Mucosa of descending colon (tissue), 3 donors: ENCODE data around the gene SULT2B1. TPM values are rescaled to one million over a fixed set of nuclear protein-coding genes. Genes with fewer than 3 reads are reported as not detected.

ENCODE experiments used
- ATAC-seq: fragments of 200-7000 bp; cut with Tn5 transposase; one replicate; pipeline ENCODE4 v1.9.1; 2020; ENCODE audit warnings: mild to moderate bottlenecking, moderate library complexity
- DNase-seq, 3 donors: peaks; one replicate each; pipeline ENCODE4 v3.0.0-alpha.2; 2020
- H3K36me3 ChIP-seq: fragments of 200-600 bp; one replicate; pipeline ENCODE4 v1.8.0; 2021; ENCODE audit warnings: low read depth, mild to moderate bottlenecking
- H3K4me1 ChIP-seq: fragments of 200-600 bp; one replicate; pipeline ENCODE4 v1.8.0; 2021; ENCODE audit warnings: low read depth, mild to moderate bottlenecking
- H3K4me3 ChIP-seq: fragments of 200-600 bp; one replicate; pipeline ENCODE4 v1.8.0; 2021; ENCODE audit warnings: mild to moderate bottlenecking
- H3K9me3 ChIP-seq: fragments of 200-600 bp; one replicate; pipeline ENCODE4 v1.8.0; 2021; ENCODE audit warnings: mild to moderate bottlenecking
- intact Hi-C, 2 donors: fragments of 100-400 bp; cut with DNase I in 1 of 2; cut with micrococcal nuclease in 1 of 2; formaldehyde crosslinking; loops; one replicate each; pipeline versions ENCODE4 v1.11.0 to v1.11.1; 2022; cut with DNase I, micrococcal nuclease
- total RNA-seq, 3 donors: library from RNA; stranded (reverse); fragmentation: NEBNext Ultra II Directional in 2 of 3; extraction: Animal tissue kit (Norgen Biotek cat#: 25700) in 2 of 3; gene quantifications; one replicate each; pipeline versions ENCODE4 v1.2.1 to v1.2.4, GENCODE V29; 2021 to 2023
- TF ChIP-seq, protein P1 (sequence below): fragments of 200-600 bp; IDR thresholded peaks from one replicate; pipeline ENCODE4 v1.8.0; 2022; ENCODE audit warnings: antibody characterized with exemption, mild to moderate bottlenecking
- donor health status: DM: no; HTN: no; CAD: no; lungs with moderate emphysema.
- donor health status: DM: no; HTN: no; CAD: no.
- donor health status: DM: no; HTN: yes; CAD: no.

The SULT2B1 gene
- total RNA-seq, 3 donors from 2014 or later = 0.51 to 3.1 (median 1.1) TPM

DNA sequence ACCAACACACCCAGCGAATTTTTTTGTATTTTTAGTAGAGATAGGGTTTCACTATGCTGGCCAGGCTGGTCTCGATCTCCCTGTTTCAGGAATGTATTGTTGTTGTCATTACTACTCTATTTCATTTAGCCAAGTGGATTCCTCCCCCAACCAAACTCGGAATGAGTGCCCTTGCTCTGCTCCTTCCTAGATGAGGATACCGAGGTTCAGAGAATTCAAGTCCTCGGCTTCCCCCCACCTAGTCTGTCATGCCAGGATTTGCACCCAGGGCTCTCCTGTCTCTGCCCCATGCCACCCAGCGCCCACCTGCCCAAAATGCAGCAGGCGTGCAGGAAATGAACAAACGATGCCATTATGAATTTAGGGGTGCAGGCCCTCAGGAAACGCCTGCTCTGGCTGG, 51.0 kb downstream of the SULT2B1 start:
- H3K9me3 ChIP-seq = no peaks in the 10 kb centered on the region
- DNase-seq = no peak

DNA sequence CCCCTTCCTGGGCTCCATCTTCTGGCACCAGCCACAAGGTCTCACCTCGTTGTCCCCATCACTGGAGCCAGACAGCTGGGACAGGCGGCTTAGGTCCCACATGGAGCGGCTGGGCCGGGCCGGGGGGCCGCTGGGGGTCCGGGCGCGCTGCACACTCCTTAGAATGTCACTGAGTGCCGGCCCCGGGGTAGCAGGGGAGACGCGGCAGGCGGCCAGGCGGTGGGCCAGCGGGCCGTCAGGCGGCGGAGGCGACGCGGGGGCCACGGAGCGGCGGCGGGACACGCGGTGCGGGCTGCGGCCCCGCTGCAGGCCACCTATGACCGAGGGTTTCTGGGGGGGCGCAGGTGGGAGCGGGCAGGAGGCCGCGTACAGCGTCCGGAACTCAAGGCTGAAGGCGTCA, 51.5 kb downstream of the SULT2B1 start:
- DNase-seq (no peak), ATAC-seq (no peak)
- intact Hi-C loops = no loop called here
- Histone ChIP-seq H3K36me3 (no peaks in the 10 kb centered on the region), H3K4me1 (peaks cover 14% of the 10 kb centered on the region), H3K9me3 (no peaks in the 10 kb centered on the region), H3K4me3 (no peak overlapping the region)
- TF ChIP-seq, protein P1, sequence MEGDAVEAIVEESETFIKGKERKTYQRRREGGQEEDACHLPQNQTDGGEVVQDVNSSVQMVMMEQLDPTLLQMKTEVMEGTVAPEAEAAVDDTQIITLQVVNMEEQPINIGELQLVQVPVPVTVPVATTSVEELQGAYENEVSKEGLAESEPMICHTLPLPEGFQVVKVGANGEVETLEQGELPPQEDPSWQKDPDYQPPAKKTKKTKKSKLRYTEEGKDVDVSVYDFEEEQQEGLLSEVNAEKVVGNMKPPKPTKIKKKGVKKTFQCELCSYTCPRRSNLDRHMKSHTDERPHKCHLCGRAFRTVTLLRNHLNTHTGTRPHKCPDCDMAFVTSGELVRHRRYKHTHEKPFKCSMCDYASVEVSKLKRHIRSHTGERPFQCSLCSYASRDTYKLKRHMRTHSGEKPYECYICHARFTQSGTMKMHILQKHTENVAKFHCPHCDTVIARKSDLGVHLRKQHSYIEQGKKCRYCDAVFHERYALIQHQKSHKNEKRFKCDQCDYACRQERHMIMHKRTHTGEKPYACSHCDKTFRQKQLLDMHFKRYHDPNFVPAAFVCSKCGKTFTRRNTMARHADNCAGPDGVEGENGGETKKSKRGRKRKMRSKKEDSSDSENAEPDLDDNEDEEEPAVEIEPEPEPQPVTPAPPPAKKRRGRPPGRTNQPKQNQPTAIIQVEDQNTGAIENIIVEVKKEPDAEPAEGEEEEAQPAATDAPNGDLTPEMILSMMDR = no peak

More for the DNA sequence above, 51.0 kb downstream of the SULT2B1 start:
- intact Hi-C loops = no loop called here
- TF ChIP-seq, protein P1 = no peak
- H3K4me3 ChIP-seq = no peak overlapping the region
- H3K36me3 ChIP-seq = no peaks in the 10 kb centered on the region
- no peak for ATAC-seq
- H3K4me1 ChIP-seq = peaks cover 14% of the 10 kb centered on the region

DNA sequence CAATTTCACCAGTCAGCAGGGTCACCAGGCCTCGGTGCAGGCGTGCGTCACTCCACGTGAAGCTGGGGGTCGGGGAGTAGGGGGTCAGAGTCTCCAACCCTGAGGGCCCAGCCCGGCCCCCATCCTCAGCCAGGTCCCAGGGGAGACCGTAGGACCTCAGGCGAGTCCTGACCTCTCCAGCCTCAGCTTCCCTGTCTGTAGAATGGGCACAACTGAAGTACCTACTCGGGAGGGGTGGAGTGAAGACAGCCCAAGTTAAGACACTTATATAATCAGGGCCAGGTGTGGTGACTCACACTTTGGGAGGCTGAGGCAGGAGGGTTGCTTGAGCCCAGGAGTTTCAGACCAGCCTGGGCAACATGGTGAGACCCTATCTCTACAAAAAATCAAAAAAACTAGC, 51.9 kb downstream of the SULT2B1 start:
- Histone ChIP-seq H3K4me1 (peaks cover 14% of the 10 kb centered on the region), H3K4me3 (no peak overlapping the region), H3K9me3 (no peaks in the 10 kb centered on the region), H3K36me3 (no peaks in the 10 kb centered on the region)
- no peak for DNase-seq
- intact Hi-C loops = no loop called here
- TF ChIP-seq, protein P1 = no peak
- no peak for ATAC-seq

DNA sequence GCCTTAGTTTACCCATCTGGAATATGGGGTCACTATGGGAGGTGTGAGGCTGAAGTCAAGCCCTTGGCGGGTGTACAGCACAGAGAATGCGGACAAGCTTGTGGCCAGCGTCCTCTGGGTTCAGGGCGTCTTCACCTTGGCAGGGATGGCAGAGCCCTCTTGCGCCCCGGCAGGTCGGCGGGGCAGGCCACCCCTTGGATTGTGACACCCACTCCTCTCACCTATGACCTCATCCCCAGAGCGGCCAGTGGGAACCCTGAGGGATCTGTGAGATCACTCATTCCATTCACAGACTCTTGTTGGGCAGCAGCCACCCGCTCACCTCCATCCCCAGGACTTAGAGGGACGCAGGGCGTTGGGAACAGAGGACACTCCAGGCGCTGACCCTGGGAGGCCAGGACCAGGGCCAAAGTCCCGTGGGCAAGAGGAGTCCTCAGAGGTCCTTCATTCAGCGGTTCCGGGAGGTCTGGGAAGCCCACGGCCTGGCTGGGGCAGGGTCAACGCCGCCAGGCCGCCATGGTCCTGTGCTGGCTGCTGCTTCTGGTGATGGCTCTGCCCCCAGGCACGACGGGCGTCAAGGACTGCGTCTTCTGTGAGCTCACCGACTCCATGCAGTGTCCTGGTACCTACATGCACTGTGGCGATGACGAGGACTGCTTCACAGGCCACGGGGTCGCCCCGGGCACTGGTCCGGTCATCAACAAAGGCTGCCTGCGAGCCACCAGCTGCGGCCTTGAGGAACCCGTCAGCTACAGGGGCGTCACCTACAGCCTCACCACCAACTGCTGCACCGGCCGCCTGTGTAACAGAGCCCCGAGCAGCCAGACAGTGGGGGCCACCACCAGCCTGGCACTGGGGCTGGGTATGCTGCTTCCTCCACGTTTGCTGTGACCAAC, 54.7 kb downstream of the SULT2B1 start, which contains the start of gene SPACA4:
Gene SPACA4 (plus strand): TSS at position 280 of the 896 bp plus-strand sequence. CDS start 237 bp downstream, at position 517.
- no peaks in the 10 kb centered on the region for H3K9me3 ChIP-seq
- no peaks in the 10 kb centered on the region for H3K36me3 ChIP-seq
- TF ChIP-seq, protein P1 = no peak
- H3K4me3 ChIP-seq = no peak within 1 kb of the TSS
- intact Hi-C loops = no loop called here
- H3K4me1 ChIP-seq = peaks cover 15% of the 10 kb centered on the region
- ATAC-seq = no peak
- DNase-seq = no peak

DNA sequence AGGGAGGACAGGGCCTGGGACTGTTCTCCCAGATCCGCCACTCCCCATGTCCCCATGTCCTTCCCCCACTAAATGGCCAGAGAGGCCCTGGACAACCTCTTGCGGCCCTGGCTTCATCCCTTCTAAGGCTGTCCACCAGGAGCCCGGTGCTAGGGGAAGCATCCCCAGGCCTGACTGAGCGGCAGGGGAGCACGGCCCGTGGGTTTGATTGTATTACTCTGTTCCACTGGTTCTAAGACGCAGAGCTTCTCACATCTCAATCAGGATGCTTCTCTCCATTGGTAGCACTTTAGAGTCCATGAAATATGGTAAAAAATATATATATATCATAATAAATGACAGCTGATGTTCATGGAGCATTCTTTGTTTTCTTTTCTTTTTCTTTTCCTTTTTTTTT, 55.4 kb downstream of the SULT2B1 start:
- intact Hi-C loops = no loop called here
- no peak overlapping the region for H3K4me3 ChIP-seq
- H3K9me3 ChIP-seq = no peaks in the 10 kb centered on the region
- ATAC-seq (no peak), DNase-seq (no peak)
- TF ChIP-seq, protein P1 = no peak
- H3K4me1 ChIP-seq = peaks cover 18% of the 10 kb centered on the region
- H3K36me3 ChIP-seq = no peaks in the 10 kb centered on the region
